ENCODE measurements around the gene RFWD3. TPM values are rescaled to one million over a fixed set of nuclear protein-coding genes. Genes with fewer than 3 reads are reported as not detected.

The RFWD3 gene
- total RNA-seq, 4 donors from 2014 or later = 8.1 to 31.9 (median 15.5) TPM

GRCh38 chr16:74578433-74578832, 88.2 kb downstream of the RFWD3 start:
- peaks cover 0 to 51% (median 5%) of the 10 kb centered on the region in 3 donors for H3K4me1 ChIP-seq
- no peak overlapping the region for H3K27ac ChIP-seq
- H3K9me3 ChIP-seq = no peaks in the 10 kb centered on the region
- no peak for ATAC-seq
- no peaks in the 10 kb centered on the region for H3K36me3 ChIP-seq
- WGBS, 2 donors (ENCODE audit: low coverage in 1 of 2) = 82 to 90% methylated on average over 3 of the region's 3 CpGs
- TF ChIP-seq POLR2AphosphoS5 (IDR thresholded peaks at IDR 0.05) = no peak
- TF ChIP-seq EP300 (IDR thresholded peaks at IDR 0.05) = no peak
- TF ChIP-seq, protein P1, sequence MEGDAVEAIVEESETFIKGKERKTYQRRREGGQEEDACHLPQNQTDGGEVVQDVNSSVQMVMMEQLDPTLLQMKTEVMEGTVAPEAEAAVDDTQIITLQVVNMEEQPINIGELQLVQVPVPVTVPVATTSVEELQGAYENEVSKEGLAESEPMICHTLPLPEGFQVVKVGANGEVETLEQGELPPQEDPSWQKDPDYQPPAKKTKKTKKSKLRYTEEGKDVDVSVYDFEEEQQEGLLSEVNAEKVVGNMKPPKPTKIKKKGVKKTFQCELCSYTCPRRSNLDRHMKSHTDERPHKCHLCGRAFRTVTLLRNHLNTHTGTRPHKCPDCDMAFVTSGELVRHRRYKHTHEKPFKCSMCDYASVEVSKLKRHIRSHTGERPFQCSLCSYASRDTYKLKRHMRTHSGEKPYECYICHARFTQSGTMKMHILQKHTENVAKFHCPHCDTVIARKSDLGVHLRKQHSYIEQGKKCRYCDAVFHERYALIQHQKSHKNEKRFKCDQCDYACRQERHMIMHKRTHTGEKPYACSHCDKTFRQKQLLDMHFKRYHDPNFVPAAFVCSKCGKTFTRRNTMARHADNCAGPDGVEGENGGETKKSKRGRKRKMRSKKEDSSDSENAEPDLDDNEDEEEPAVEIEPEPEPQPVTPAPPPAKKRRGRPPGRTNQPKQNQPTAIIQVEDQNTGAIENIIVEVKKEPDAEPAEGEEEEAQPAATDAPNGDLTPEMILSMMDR (IDR thresholded peaks at IDR 0.05) = no peak
- TF ChIP-seq POLR2A (IDR thresholded peaks at IDR 0.05) = no peak
- H3K27me3 ChIP-seq = no peaks in the 10 kb centered on the region
- no peak overlapping the region for H3K4me3 ChIP-seq

DNA sequence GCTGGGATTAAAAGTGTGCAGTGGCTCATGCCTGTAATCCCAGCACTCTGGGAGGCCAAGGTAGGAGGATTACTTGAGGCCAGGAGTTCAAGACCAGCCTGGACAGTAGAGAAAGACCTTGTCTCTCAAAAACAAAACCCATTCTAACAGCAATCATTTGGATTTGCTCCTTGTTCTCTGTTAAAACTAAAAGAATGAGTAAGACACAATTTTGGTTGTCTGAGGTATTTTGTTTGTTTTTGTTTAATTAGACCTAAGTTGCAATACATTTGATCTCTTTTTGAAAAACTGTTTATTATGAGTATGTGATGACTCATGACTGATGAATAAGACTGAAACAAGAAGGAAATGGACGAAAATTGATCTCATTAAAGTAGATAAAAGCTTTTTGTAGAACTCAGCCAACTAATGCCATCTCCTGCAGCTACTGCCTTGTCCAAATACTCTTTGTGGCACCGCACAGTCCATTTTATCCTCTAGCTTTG, 88.8 kb downstream of the RFWD3 start:
- TF ChIP-seq EP300 (IDR thresholded peaks at IDR 0.05) (no peak), POLR2A (IDR thresholded peaks at IDR 0.05) (no peak), POLR2AphosphoS5 (IDR thresholded peaks at IDR 0.05) (no peak)
- TF ChIP-seq, protein P1 (IDR thresholded peaks at IDR 0.05) = no peak

GRCh38 chr16:74575807-74576643, 90.7 kb downstream of the RFWD3 start:
- H3K36me3 ChIP-seq = no peaks in the 10 kb centered on the region
- peaks cover 0 to 42% (median 5%) of the 10 kb centered on the region in 3 donors for H3K4me1 ChIP-seq
- H3K4me3 ChIP-seq = no peak overlapping the region
- ATAC-seq = no peak
- TF ChIP-seq POLR2A (IDR thresholded peaks at IDR 0.05) (no peak), POLR2AphosphoS5 (IDR thresholded peaks at IDR 0.05) (no peak), EP300 (IDR thresholded peaks at IDR 0.05) (no peak)
- TF ChIP-seq, protein P1 (IDR thresholded peaks at IDR 0.05) = no peak
- no peaks in the 10 kb centered on the region for H3K27me3 ChIP-seq
- WGBS, 2 donors (ENCODE audit: low coverage in 1 of 2) = 86 to 90% methylated on average over 5 to 9 of the region's 12 CpGs
- H3K9me3 ChIP-seq = no peaks in the 10 kb centered on the region
- no peak overlapping the region for H3K27ac ChIP-seq

More for the DNA sequence above, 88.8 kb downstream of the RFWD3 start:
- no peak overlapping the region for H3K4me3 ChIP-seq
- H3K4me1 ChIP-seq = peaks cover 0 to 47% (median 5%) of the 10 kb centered on the region in 3 donors
- no peaks in the 10 kb centered on the region for H3K36me3 ChIP-seq
- H3K9me3 ChIP-seq = no peaks in the 10 kb centered on the region
- ATAC-seq = no peak
- no peaks in the 10 kb centered on the region for H3K27me3 ChIP-seq
- no peak overlapping the region for H3K27ac ChIP-seq
- 44 to 55% methylated on average over 2 of the region's 2 CpGs for WGBS, 2 donors (ENCODE audit: low coverage in 1 of 2)

- TF ChIP-seq POLR2A (IDR thresholded peaks at IDR 0.05) = no peak
- no peak for TF ChIP-seq POLR2AphosphoS5 (IDR thresholded peaks at IDR 0.05)
- no peak for TF ChIP-seq EP300 (IDR thresholded peaks at IDR 0.05)
- TF ChIP-seq, protein P1 (IDR thresholded peaks at IDR 0.05) = no peak
- ATAC-seq = no peak
- no peaks in the 10 kb centered on the region for H3K27me3 ChIP-seq
- no peaks in the 10 kb centered on the region for H3K36me3 ChIP-seq
- 87 to 93% methylated on average over 5 to 7 of the region's 7 CpGs for WGBS, 2 donors (ENCODE audit: low coverage in 1 of 2)
- H3K4me3 ChIP-seq = no peak overlapping the region
- no peak overlapping the region for H3K27ac ChIP-seq
- peaks cover 0 to 42% (median 5%) of the 10 kb centered on the region in 3 donors for H3K4me1 ChIP-seq
- no peaks in the 10 kb centered on the region for H3K9me3 ChIP-seq
Observed at GRCh38 chr16:74575175-74575806, 91.4 kb downstream of the RFWD3 start.
